Activated CD4-positive, CD25-positive, alpha-beta regulatory T cell treated with anti-CD3 and anti-CD28 coated beads, Interleukin-2, amount 50 U/mL, for 72 hours (primary cell): ENCODE results near the gene MVK.

Source experiments
- DNase-seq: peaks from one replicate; pipeline ENCODE4 v3.0.0; 2021

The MVK gene

DNA sequence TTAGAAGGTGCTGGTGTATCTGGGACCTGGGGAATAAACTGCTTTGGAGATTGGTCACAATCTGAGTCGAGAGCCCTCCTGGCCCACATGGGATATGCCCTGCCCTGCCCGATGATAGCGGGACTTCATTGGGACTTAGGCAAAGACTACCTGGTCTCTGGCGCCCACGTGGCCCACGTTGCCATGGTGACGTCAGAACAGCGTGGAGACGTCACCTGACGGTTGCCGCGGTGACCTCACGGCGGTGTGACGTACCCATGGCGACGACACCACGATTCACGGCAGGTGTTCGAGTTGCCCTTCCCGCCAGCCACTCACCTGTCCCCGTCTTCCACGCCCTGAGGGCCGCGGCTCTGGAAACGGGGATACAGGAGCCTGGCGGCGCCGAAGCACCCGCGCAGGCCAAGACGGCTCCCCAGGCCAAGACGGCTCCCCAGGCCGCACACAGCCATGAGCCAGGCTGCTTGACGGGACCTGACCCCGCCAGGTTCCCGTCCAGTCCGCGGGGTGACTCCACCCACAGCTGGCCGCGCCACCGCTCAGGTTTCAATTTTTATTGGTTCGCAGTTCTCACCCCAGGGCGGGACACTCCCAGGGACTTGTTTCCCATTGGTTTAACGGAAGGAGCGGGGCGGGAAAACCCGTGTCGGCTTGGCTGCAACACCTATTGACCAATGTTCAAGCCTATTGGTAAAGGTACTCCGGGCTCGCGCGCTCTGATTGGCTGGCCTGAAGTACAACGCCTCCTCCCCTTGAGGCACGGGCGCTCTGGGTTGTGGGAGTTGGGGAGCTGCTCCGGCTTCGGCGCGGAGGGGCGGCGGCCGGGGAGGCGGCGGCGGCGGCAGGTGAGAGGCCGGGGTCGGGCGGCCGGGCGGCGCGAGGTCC lies at the start of gene MVK, which contains the start of gene MMAB:
MVK (plus strand) TSS at position 766 of the 885 bp plus-strand sequence. CDS start 1,029 bp downstream, outside the sequence.
MMAB (minus strand) TSS at position 476 of the 885 bp plus-strand sequence; CDS start at position 452, 24 bp downstream.
- DNase-seq = peak; percentile 94

GRCh38 chr12:109524466-109525278 lies 48.9 kb upstream of the MVK start:
- no peak for DNase-seq

DNA sequence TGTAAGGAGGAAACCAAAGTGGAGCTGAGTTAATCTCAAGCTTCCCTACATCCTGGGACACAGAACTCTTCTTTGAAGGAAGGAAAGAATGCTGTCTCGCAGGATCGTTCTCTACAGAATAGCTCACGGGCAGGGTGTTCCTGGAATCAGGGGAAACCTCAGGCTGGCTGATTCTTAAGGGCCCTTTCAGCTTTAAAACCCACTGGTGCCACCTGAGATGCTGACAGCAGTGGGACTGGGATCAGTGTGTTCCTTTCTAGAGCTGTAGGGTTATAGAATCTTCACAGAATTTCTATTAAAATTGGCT lies 48.4 kb upstream of the MVK start:
- no peak for DNase-seq

GRCh38 chr12:109527489-109528123 lies 46.0 kb upstream of the MVK start:
- no peak for DNase-seq

DNA sequence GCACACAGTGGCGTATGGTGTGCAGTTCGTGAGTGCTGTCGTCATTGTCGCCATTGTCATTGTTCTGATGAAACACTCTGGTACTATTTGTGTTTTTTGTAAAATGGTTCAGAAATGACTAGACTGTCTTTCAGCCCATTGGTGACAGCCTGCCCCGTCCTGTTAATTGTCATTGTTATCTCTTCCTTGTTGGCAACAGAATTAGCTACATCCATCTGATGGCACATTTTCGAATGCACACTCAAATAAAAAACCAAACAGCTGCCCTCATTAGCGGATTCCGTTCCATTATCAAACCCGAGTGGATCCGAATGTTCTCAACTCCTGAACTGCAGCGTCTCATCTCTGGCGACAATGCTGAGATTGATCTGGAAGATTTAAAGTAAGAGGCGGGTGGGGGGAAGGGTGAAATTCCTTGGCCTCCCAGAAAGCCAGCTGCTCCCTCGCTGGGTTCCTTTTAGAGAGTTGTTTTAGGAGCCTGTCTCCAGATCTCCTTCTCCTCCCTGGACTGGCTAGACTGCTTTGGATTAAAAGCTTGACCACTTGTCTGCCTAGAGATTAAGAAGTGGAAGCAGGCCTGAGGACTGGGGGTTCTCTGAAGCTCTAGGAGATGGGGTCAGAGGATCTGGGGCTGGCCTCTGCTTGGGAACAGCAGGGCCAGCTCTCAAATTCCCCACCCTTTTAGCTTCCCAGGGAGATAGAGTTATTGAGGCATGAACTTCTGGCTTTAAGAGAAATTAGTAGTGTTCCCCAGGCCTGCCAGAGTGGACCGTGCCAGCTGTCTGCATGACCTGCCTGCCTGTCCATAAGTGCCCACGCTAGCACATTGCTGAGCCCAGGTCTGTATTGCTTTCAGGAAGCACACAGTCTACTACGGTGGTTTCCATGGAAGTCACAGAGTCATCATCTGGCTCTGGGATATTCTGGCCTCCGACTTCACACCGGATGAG lies 43.6 kb upstream of the MVK start:
- DNase-seq = no peak

- no peak for DNase-seq
These were observed 42.2 kb upstream of the MVK start for GRCh38 chr12:109531411-109531810.

- DNase-seq = no peak
These were observed 40.7 kb upstream of the MVK start for GRCh38 chr12:109532721-109533486.

GRCh38 chr12:109533487-109533740 lies 40.2 kb upstream of the MVK start:
- no peak for DNase-seq

GRCh38 chr12:109534456-109534855 lies 39.1 kb upstream of the MVK start:
- no peak for DNase-seq

GRCh38 chr12:109535231-109535862 lies 38.2 kb upstream of the MVK start:
- DNase-seq = no peak

DNA sequence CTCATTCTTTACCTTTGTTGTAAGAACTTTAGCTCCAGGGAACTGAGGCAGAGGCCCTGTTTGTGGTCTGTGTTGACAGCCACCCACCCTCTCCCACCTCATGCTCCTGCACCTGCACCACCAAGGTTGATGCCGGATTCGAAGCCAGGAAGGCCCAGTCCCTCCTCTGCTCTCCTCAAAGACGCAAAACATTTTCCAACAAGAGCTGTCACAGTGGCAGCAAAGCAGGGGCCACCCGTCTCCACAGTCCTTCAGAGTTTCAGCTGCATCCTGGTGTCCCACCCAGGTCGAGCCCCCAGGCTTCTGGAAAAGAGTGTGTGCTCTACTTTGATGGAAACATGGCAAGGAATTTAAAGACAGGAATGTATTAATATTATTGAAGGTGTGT lies 37.7 kb upstream of the MVK start:
- DNase-seq = no peak

GRCh38 chr12:109537136-109537535 lies 36.5 kb upstream of the MVK start:
- no peak for DNase-seq

DNA sequence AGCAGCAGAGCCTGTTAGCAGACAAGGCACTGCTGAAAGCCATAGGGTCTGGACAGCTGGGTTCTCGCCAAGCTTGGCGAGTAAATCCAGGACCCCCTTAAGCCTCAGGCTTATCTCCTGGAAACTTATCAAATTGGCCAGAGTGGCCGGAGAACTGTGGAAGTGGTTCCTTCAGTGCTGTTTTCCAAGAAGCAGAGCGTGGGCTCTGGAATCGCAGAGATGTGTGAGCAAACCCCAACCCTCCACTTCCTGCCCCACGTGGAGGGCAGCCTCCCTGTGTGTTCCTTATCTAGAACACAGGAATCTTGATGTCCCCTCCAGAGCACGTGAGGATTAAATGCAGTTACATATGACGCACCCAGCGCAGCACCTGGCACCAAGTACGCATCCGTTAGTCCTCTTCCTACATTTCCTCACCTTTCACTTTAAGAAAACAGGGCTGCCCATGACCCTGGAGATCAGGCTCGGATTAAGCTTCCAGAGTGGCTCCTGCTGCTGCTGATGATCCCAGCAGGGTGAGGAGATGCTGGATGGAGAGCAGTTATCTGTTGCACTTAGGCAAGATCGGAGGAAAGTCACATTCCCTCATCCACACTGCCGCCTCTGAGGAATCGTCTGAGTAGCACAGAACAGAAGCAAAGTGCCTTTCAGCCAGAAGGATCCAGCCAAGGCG lies 35.3 kb upstream of the MVK start:
- DNase-seq = no peak

- DNase-seq = no peak
These were observed 34.1 kb upstream of the MVK start for GRCh38 chr12:109539508-109539907.

DNA sequence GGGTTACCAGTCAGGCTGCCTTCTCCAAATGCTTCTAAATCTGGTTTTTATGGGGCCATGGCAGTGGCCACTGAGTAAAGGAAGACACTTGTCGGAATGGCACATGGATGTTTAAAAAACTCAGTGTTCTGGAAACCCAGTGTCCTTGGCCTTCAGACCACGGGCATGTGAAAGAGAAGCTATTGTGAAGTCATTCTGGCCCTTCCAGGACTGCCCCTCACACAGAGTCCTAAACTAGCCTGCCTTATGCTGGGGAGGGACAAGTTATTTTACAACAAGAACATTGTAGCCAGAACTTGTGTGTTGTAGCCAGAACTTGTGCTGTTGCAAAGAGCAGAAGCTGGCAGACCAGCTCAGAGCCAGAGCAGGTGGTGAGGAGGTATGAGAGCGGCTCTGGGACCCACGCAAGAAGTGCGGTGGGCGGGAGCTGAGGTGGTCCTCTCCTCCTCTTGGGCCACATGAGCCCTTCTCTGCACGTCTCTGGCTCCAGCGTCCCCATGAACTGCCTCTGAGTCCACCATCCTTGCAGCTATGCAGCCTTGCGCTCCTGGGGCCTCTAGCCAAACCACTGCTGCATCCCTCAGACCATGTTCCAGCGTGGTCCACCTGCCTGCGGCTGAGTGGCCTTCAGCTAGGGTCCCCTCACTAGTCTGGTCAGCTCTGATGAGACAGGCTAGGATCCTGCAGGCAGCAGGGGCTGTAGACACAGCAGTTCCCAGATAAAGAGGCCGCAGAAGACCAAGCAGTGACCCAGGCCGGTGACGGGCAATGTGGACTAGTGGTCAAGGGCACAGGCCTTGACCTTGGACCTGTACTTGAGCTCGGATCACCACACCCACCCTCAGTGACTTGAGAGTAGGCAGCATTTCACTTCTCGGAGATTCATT lies 32.8 kb upstream of the MVK start:
- no peak for DNase-seq

DNA sequence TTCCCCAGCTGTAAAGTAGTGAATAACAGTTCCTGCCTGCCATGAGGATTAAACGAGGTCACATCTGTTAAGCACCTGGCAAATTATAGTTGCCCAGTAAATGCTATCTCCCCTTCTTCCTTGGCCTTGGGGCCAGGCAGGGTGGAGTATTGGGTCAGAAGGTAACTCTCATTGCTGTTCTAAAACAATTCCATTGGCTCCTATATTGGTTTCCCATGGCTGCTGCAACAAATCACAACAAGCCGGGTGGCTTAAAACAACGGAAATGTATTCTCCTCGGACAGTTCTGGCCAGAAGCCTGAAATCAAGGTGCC lies 32.2 kb upstream of the MVK start:
- DNase-seq = no peak

DNA sequence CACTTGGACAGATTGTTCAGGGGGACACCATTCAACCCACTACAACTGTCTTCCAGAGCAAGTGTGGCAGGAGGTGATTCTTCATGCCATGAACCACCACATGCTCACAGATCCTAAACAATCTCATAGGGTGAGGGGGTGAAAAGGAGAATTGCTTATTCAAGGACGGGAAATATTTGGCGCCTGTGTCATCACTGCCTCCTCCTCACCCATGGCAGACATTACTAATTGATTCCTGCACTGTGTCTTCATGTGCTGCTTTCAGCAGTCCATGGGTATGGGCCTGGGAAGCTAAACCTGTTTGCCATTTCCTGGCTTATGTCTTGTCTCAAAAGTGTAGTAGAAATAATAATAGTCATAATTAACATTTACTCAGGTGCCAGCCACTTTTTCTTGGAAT lies 31.6 kb upstream of the MVK start:
- DNase-seq = no peak

GRCh38 chr12:109542876-109543275 lies 30.7 kb upstream of the MVK start:
- no peak for DNase-seq

GRCh38 chr12:109544955-109545531 lies 28.6 kb upstream of the MVK start:
- DNase-seq = no peak

- DNase-seq = no peak
These were observed 27.8 kb upstream of the MVK start for GRCh38 chr12:109545826-109546225.
